ENCODE measurements around the gene IRF8.

- TF ChIP-seq, protein P1, sequence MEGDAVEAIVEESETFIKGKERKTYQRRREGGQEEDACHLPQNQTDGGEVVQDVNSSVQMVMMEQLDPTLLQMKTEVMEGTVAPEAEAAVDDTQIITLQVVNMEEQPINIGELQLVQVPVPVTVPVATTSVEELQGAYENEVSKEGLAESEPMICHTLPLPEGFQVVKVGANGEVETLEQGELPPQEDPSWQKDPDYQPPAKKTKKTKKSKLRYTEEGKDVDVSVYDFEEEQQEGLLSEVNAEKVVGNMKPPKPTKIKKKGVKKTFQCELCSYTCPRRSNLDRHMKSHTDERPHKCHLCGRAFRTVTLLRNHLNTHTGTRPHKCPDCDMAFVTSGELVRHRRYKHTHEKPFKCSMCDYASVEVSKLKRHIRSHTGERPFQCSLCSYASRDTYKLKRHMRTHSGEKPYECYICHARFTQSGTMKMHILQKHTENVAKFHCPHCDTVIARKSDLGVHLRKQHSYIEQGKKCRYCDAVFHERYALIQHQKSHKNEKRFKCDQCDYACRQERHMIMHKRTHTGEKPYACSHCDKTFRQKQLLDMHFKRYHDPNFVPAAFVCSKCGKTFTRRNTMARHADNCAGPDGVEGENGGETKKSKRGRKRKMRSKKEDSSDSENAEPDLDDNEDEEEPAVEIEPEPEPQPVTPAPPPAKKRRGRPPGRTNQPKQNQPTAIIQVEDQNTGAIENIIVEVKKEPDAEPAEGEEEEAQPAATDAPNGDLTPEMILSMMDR (IDR thresholded peaks at IDR 0.05), result no peak
- TF ChIP-seq POLR2A (IDR thresholded peaks at IDR 0.05), result no peak
Measured at GRCh38 chr16:85856585-85856984, 42.4 kb upstream of the IRF8 start.

Measured in sigmoid colon (tissue), 3 donors.